HCT116 (cell line): ENCODE results near the gene MAML2.

Experiments used
- CTCF ChIP-seq, 3 experiments: fragments of 200-600 bp in 1 of 3; sonication (generic) in 1 of 3; IDR thresholded peaks in 2 of 3; conservative IDR thresholded peaks in 1 of 3; 2 replicates each; pipeline ENCODE4 v1.5.1; 2012 to 2017; ENCODE audit warnings: low read depth in 2 of 3, low read length in 2 of 3, antibody characterized with exemption in 1 of 3, borderline replicate concordance in 1 of 3, control low read depth in 1 of 3, mild to moderate bottlenecking in 1 of 3, mixed read lengths in 1 of 3, mixed run types in 1 of 3, moderate library complexity in 1 of 3; ENCODE audit not compliant: insufficient read depth in 1 of 3
- EZH2 ChIP-seq: fragments of 200-600 bp; sonication (generic); IDR thresholded peaks from 2 replicates; pipeline ENCODE4 v1.6.1; 2017; ENCODE audit warnings: antibody characterized with exemption, mixed run types
- EZH2phosphoT487 ChIP-seq: fragments of 200-600 bp; IDR thresholded peaks from 2 replicates; pipeline ENCODE4 v1.6.1; 2018; ENCODE audit warnings: antibody characterized with exemption, borderline replicate concordance
- POLR2A ChIP-seq: IDR thresholded peaks from 2 replicates; pipeline ENCODE4 v1.7.0; 2011; ENCODE audit warnings: borderline replicate concordance; ENCODE audit not compliant: insufficient read depth, insufficient read length; ENCODE audit errors: extremely low read depth
- POLR2AphosphoS5 ChIP-seq: IDR thresholded peaks from 2 replicates; pipeline ENCODE4 v1.6.1; 2011; ENCODE audit warnings: mild to moderate bottlenecking, low read depth, low read length, moderate library complexity
- RAD21 ChIP-seq: IDR thresholded peaks from 2 replicates; pipeline ENCODE4 v1.6.1; 2012; ENCODE audit warnings: low read depth, mild to moderate bottlenecking
- REST ChIP-seq: IDR thresholded peaks from 2 replicates; pipeline ENCODE4 v1.6.1; 2012; ENCODE audit warnings: low read depth
- SP1 ChIP-seq: IDR thresholded peaks from 2 replicates; pipeline ENCODE4 v1.6.1; 2012; ENCODE audit warnings: low read depth
- SRF ChIP-seq: IDR thresholded peaks from 2 replicates; pipeline ENCODE4 v1.6.1; 2012; ENCODE audit warnings: low read depth
- TCF7L2 ChIP-seq: IDR thresholded peaks from 2 replicates; pipeline ENCODE4 v1.7.0; 2011; ENCODE audit warnings: borderline replicate concordance, inconsistent platforms; ENCODE audit not compliant: insufficient read depth, insufficient read length; ENCODE audit errors: extremely low read depth
- ZBTB33 ChIP-seq: IDR thresholded peaks from 2 replicates; pipeline ENCODE4 v1.6.1; 2011; ENCODE audit warnings: mild to moderate bottlenecking, low read length, moderate library complexity; ENCODE audit not compliant: insufficient replicate concordance; ENCODE audit errors: extremely low read depth
- ZFX ChIP-seq: fragments of 450-650 bp; IDR thresholded peaks from 2 replicates; pipeline ENCODE4 v1.6.1; 2017

- TF ChIP-seq RAD21, result no peak
- TF ChIP-seq POLR2A, result no peak
- TF ChIP-seq CTCF (IDR thresholded peaks at IDR 0.05 in 2 of 3, conservative IDR thresholded peaks at IDR 0.05 in 1 of 3; ENCODE audit: borderline replicate concordance in 1 of 3, insufficient read depth in 1 of 3, low read depth in 2 of 3, low read length in 2 of 3), result no peak
- no peak for TF ChIP-seq SP1
- TF ChIP-seq EZH2phosphoT487, result no peak
- no peak for TF ChIP-seq TCF7L2
- TF ChIP-seq POLR2AphosphoS5, result no peak
- no peak for TF ChIP-seq REST
- TF ChIP-seq SRF, result no peak
- TF ChIP-seq ZFX, result no peak
- TF ChIP-seq EZH2, result no peak
- no peak for TF ChIP-seq ZBTB33
Measured at GRCh38 chr11:96033095-96033494, 309.9 kb downstream of the MAML2 start.
